Esophagus mucosa (tissue), 1 donor: ENCODE data around the gene KRTAP21-2. TPM values are rescaled to one million over a fixed set of nuclear protein-coding genes. Genes with fewer than 3 reads are reported as not detected.
"Not testable (repeated sequence)": the region's sequence is repeated elsewhere in the genome, so short reads cannot be mapped to it uniquely, and the experiment has no call there.

Experiments used
- ATAC-seq: fragments of 200-7000 bp; cut with Tn5 transposase; one replicate; pipeline ENCODE4 v1.9.1; 2020
- total RNA-seq: library from RNA; stranded (reverse); gene quantifications from one replicate; pipeline ENCODE4 v1.2.4, GENCODE V29; 2023
- donor health status: DM: yes; HTN: yes; CAD: no.

KRTAP21-2 gene
- total RNA-seq = not detected

DNA sequence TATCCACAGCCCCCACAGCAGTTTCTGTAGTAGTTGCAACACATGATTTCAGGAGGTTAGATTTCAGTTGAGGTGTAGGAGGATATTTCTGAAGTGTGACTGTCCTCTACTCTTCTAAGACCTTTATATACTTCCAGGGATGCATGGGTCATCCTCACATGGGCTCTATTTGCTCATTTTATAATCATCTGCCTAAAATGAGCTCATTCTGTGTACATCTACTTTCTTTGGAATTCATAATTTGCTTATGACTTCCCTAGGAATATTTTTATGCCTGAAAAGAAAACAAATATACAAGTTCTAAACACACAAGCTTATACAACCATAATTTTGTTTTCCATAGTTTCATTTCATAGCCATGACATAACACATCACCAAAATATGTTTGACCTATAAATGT lies at the start of gene KRTAP21-2:
Gene KRTAP21-2, minus strand, starts transcription at position 101 of the 400 bp plus-strand sequence. Its CDS starts 57 bp downstream, at position 44.
- no peak for ATAC-seq

DNA sequence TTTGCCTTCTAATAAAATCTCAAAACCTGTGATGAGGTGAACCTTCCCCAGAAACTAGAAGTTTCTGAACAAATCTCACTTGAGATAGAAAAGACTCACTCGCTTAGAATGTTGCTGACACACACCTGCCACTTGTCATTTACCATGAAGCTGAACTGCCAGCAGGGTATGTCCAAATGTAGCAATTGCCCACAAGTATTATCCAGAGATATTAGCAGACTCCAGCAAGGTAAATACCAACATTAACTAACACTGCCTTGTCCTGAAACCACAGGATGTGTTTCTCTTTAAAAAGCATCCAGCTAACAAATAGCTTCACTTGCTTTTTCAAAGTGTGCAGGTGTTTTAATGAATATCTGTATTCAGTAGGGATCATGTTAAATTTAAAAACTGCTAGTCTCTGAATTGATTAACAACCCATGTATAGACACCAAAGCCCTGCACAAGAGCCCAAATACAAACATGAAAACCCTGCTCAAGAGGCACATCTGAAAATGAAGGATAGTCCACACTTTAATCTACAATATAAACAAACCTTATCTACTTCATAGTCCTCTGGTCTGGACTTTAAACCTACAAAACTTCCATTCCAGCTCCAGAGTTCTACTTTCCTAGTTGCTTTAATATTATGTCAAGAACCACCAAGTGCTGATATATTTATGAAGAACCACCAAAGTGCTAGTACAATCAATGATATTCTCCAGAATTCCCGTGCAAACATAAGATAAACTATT lies 46.7 kb upstream of the KRTAP21-2 start:
- no peak for ATAC-seq

DNA sequence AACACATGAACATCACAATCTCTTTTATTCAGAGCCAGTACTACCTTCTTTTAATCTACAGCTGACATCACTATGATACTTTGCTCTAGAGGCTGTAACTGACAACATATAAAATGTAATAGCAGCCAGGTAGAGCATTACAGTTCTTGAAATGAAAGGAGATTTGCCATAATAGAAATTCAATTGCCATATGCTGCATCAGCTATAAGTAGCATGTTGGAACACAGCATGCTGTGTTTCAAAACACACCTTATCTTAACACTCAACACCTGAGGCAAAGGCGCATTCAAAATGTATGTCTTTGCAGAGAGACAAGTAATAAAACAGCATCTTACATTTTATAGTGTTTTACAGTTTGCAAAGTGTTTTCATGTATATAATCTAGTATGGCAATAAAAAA lies 32.2 kb upstream of the KRTAP21-2 start:
- ATAC-seq = no peak

DNA sequence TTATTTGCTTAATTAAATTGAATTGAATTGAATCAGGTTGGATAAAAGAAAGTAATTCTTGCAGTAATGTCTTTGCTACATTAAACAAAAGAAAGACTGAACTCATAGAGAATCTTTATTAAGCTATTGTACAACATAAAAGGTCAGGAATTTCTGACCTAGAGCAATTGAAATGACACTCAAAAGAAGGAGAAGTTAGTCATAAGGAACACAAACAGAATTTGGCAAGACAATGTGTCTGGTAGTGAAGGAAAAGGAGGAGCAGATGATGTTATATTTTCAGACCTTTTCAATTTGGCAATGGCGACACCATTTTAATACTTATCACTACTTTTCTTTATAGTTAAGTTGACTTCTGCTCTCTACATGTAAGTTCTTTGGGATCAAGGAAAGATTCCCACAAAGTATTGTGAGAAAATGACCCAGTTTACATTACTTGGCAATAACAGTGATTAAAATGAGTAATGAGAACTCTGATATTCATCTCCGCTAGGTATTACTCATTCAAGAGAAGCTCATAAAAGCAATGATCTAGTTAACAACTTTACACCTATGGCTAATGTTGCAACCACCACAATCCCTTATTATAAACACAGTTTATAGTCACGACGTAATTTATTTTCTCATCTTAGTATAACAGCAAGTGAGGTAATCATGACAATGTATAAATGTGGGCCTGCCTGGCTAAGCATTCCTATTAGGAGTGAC lies 22.8 kb upstream of the KRTAP21-2 start:
- ATAC-seq = no peak

DNA sequence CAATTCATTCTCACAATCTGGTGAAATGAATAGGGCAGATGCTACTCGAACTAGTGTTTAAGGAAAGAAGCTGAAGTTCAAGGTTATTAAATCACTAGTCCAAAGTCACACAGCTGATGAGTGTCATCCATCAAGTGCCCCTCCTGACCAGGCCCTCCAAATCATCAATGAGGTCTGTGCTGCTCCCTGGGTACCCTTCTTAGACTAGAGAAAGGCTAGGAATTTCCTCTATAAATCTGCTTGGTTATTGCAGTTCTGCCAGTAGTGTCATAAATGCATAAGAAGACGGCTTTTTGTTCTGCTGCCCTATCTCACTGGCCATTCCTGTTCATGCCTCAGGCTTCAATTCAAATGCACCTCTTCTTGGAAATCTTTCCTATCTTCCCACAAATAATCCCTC lies 13.7 kb upstream of the KRTAP21-2 start:
- ATAC-seq = no peak

DNA sequence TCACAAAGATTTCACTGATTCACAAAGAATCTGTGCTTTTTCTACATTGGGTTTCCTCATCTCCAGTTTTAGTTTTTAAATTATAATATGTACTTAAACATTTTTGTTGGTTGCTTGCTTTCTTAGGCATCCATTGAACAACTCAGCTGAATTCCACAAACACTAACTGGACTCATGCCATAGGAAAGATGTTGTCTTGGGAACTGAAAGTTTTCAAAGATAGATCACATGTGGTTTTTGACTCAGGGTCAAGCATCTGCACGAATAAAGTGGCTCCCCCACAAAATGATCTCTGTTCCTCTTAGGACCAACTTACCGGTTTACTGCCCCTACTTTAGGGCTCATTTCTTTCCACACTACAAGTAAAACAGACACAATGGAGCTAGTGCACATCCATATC lies 11.2 kb upstream of the KRTAP21-2 start:
- ATAC-seq = no peak

DNA sequence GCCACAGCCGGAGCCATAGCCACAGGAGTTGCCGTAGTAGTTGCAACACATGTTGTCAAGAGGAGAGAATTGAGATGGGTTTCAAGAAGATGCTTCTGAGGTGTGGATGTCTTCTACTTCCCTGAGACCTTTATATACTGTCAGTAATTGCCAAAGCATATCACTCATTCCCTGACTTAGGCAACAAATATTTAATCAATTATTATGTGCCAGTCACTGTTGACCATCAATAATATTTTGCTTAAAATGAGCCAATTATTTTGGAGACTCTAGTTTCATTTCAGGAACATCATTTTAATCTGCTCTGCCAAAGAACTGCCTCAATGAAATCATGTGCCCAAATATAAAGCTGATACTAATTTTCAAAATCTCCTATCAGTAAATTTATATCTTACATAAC lies 8.3 kb upstream of the KRTAP21-2 start, which contains the start of gene KRTAP21-1:
Gene KRTAP21-1, minus strand, starts transcription at position 101 of the 400 bp plus-strand sequence. Its CDS starts 50 bp downstream, at position 51.
- not testable (repeated sequence) for ATAC-seq

DNA sequence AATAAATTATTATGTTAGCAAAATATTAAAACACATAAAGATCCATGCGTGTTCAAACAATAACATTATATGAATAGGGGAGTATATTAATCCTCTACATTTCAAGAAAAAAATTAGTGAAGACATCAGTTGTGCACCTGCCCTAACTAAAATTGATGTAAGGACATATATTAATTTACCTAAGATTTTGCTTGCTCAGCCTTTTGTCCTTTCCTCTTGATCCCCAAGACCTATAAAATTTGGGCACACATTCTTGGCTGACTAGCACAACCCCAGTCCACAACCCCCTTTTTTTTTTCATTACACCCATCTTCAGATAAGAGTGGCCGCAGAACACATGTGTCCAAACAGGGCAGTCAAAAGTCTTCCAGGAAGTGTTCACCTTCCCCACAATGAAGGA lies 6.6 kb downstream of the KRTAP21-2 start:
- no peak for ATAC-seq

DNA sequence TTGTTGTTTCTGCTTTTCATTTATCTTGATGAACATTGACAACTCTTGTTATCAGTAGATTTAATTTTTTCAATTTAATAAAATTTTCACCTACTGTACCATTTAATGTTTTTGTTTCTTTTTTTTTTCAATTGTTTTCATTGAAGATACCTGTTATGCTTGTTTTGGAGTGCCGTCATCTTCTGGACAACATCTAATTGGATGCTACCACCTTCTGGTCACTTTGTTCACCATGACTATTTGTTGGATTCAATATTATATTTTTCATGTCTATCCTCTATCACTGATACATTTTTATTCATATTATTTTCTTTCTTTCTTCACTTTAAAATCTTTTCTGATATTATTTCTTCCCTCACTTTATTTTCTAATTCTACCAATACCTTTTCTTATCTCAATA lies 14.0 kb downstream of the KRTAP21-2 start:
- no peak for ATAC-seq

DNA sequence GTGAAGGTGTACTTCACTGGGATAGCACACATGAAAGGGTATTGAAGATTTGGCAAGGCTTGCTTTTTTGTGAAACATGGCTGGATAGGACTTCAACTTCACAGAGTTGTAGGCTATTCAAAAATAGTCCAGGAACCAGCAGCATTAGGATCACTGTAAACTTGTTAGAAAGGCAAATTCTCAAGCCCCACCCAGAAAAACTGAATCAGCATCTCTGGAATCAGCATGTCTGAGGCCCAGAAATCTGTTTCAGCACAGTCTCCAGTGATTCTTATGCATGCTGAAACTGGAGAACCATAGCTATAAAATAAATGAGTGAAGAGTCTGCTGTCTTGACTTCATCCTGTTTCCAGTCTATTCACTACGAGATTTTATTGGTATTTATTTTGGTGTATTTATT lies 20.3 kb downstream of the KRTAP21-2 start:
- ATAC-seq = no peak

DNA sequence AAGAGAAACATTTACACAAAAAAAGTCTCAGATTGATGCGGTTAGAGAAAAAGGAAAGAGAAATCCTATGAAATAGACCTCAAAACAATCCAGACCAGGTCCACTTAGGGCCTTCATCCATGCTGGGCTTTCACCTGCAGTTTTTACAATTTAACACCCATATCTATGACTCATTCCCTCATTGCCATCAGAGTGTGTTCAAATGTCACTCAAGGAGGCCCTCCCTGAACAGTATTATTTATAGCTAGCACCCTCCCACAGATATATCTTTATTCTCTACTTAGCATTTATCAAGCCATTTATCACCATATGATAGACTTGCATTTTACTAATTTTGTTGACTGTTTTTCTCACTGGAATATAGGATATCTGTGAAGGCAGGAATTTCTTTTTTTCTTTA lies 27.7 kb downstream of the KRTAP21-2 start:
- no peak for ATAC-seq

DNA sequence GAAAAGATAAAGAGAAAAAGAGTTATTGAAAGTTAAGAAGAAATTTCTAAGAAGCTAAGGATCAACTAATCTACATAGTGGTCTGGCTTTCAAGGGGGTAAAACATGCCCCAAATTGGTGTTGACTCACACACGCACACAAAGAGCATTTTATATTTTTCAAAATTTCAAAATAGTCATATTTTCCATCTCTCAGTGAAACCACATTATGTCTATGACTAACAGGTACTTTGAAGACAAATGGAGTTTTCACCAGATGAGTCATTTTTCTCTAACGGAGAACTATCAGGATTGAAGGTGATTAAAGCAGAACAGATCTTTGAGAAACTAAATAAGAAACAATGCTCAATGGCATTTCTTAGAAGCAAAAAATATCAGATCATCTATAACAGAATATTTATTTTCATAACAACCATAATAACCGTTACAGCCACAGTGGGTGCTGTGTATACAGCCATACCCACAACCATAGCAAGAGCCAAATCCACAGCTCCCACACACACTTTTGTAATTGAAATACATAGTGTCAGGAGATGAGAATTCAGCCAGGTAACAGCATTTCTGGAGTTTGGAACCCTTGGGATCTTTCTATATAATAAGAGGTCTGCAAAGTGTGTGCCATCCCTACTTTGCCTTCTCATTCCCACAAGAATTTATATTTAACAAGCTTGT lies 28.7 kb downstream of the KRTAP21-2 start, which contains the start of gene KRTAP21-3:
Gene KRTAP21-3, minus strand, starts transcription at position 539 of the 671 bp plus-strand sequence. Its CDS starts 18 bp downstream, at position 521.
- no peak for ATAC-seq

DNA sequence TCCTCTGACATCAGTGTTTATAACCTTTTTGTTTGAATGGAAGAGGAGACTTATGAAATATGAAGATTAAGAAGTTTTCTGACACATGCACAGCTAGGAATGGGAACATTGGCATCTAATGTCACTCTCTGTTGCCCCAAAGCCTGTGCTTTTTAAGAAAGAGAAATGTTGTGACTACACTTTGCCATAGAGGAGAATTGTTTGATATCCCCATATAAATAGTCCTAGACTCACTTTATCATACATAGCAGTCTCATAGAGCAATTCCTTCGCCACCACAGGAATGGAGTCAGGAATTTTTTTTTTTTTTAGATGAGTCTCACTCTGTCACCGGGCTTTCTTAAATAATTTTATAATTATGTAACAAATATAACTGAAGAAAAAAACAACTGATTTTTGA lies 30.0 kb downstream of the KRTAP21-2 start:
- ATAC-seq = no peak

DNA sequence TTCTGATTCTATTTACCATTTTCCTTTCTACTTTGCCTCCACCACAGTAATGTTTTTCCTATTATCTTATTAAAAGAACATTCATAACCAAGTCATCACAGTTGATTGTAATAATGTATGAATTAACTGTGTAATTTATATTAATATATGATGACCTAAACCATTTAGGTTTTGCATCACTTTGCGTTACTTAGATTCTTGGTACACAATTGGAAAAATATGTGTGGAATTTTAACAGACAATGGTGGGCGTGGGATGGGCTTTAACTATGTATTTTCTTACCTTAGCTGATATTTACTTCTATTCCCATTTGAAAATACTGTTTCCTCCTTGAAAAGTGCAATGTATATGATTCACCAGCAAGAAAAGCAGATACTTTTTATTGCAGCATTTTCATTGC lies 32.1 kb downstream of the KRTAP21-2 start:
- ATAC-seq = no peak

DNA sequence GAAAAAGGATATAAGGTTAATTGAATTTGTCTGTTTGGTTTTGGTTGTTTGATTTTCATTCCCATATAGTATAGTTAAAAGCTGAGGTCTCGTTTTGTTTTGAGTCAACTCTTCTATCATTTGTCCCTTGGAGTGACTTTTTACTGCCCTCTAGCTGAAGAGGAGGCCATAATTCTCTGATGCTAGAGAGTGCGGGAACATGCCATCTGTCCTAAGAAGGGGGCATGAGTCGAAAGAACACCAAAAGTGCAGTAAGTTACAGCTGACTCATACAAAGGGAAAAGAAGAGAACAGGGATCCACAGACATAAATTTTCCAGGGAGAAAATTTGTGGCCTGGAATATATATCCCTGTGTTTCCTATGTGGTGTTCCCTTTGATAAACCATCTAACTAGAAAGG lies 32.6 kb downstream of the KRTAP21-2 start:
- no peak for ATAC-seq

DNA sequence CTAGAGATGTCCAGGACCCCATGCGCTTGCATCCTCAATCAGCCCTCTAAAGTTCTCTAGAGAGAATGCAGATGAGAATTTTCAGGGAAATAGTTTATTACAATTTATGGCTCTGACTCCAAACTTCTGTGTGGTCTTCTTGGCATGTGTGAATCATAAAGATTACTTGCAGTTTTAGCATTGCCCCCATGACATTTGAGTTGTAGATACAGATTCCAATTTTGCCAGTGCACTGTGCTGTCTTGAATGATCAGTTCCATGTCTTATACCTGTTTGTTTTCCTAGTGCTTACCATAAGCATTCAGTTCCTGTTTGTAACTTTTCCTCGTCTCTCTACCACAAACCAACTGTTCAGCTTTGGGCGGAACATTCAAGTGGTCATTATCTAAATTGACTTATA lies 33.3 kb downstream of the KRTAP21-2 start:
- ATAC-seq = no peak

DNA sequence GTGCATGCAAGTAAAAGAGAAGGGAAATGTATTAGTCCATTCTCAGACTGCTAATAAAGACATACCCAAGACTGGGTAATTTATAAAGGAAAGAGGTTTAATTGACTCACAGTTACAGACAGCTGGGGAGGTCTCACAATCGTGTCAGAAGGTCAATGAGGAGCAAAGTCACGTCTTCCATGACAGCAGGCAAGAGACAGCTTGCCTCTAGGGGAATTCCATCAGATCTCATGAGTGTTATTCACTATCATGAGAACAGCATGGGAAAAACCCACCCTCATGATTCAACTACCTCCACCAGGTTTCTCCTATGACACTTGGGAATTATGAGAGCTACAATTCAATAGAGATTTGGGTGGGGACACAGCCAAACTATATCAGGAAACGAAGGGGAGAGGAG lies 36.6 kb downstream of the KRTAP21-2 start:
- ATAC-seq = no peak

DNA sequence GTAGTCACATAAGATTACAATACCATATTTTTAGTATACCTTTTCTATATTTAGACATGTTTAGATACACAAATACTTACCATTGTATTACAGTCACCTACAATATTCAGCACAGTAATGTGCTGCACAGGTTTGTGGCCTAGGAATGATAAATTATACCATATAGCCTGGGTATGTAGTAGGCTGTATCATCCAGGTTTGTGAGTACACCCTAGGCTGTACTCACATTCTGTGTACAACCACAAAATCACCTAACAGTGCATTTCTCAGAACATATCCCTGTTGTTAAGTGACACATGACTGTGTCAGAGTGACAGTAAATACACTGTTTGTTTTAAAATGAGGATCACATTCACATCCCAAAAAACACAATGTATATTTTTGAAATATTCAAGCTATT lies 39.6 kb downstream of the KRTAP21-2 start:
- ATAC-seq = no peak

Other genes starting within 250 kb of the KRTAP21-2 start
- gene KRTAP19-5, start 245.1 kb downstream of the KRTAP21-2 start, total RNA-seq = not detected
- not detected for gene KRTAP19-6, start 205.4 kb downstream of the KRTAP21-2 start, total RNA-seq
- gene KRTAP19-7, start 185.9 kb downstream of the KRTAP21-2 start, total RNA-seq = not detected
- gene KRTAP22-2, start 156.9 kb downstream of the KRTAP21-2 start, total RNA-seq = not detected
- not detected for gene KRTAP6-3, start 154.8 kb downstream of the KRTAP21-2 start, total RNA-seq
- not detected for gene KRTAP6-2, start 148.4 kb downstream of the KRTAP21-2 start, total RNA-seq
- gene KRTAP22-1, start 146.2 kb downstream of the KRTAP21-2 start, total RNA-seq = not detected
- not detected for gene KRTAP6-1, start 133.3 kb downstream of the KRTAP21-2 start, total RNA-seq
- gene KRTAP20-1, start 130.8 kb downstream of the KRTAP21-2 start, total RNA-seq = not detected
- not detected for gene KRTAP20-4, start 126.6 kb downstream of the KRTAP21-2 start, total RNA-seq
- gene KRTAP20-2, start 112.1 kb downstream of the KRTAP21-2 start, total RNA-seq = not detected
- gene KRTAP20-3, start 104.4 kb downstream of the KRTAP21-2 start, total RNA-seq = not detected
- gene KRTAP21-3, start 28.5 kb downstream of the KRTAP21-2 start, total RNA-seq = not detected
- gene KRTAP21-1, start 8.2 kb upstream of the KRTAP21-2 start, total RNA-seq = not detected
- gene KRTAP8-1, start 66.0 kb upstream of the KRTAP21-2 start, total RNA-seq = not detected
- gene KRTAP7-1, start 82.5 kb upstream of the KRTAP21-2 start, total RNA-seq = not detected
- not detected for gene KRTAP11-1, start 134.3 kb upstream of the KRTAP21-2 start, total RNA-seq